Hematopoietic multipotent progenitor cell (in vitro differentiated cells): Measurements from ENCODE around the gene GARRE1. TPM values are rescaled to one million over a fixed set of nuclear protein-coding genes. Genes with fewer than 3 reads are reported as not detected.
"Not testable (repeated sequence)": the region's sequence is repeated elsewhere in the genome, so short reads cannot be mapped to it uniquely, and the experiment has no call there.

Source experiments
- DNase-seq, 3 donors: peaks; one replicate each; pipeline ENCODE4 v3.0.0-alpha.2; 2011 to 2015; ENCODE audit warnings: low read depth in 2 of 3, low spot score in 2 of 3
- total RNA-seq: library from RNA; depleted of rRNA; stranded (reverse); fragments of >200 nt; gene quantifications from one replicate; pipeline ENCODE4 v1.2.3, GENCODE V29; 2012

GARRE1 gene
- total RNA-seq: 7.3 TPM

- peak; percentile 55 to 78 (median 74) for DNase-seq
These were observed at the start of gene GARRE1 for GRCh38 chr19:34254046-34254697. Gene GARRE1 (plus strand): TSS chr19:34254554. CDS start chr19:34300474, 45,920 bp downstream.

GRCh38 chr19:34205324-34205723 lies 49.0 kb upstream of the GARRE1 start:
- not testable (repeated sequence) for DNase-seq

- no peak for DNase-seq
These were observed 46.0 kb upstream of the GARRE1 start for GRCh38 chr19:34208291-34208884.

- no peak for DNase-seq
These were observed 44.6 kb upstream of the GARRE1 start for GRCh38 chr19:34209726-34210125.

GRCh38 chr19:34213283-34213682 lies 41.1 kb upstream of the GARRE1 start:
- no peak for DNase-seq

GRCh38 chr19:34214040-34214439 lies 40.3 kb upstream of the GARRE1 start:
- no peak for DNase-seq

- DNase-seq: no peak
These were observed 39.2 kb upstream of the GARRE1 start for GRCh38 chr19:34215006-34215665.

- no peak for DNase-seq
These were observed 38.7 kb upstream of the GARRE1 start for GRCh38 chr19:34215666-34216038.

- not testable (repeated sequence) for DNase-seq
These were observed 37.6 kb upstream of the GARRE1 start for GRCh38 chr19:34216745-34217219.

- DNase-seq: peak; percentile 60 to 91 (median 81)
These were observed 36.2 kb upstream of the GARRE1 start for GRCh38 chr19:34217952-34218817.

- no peak for DNase-seq
These were observed 35.6 kb upstream of the GARRE1 start for GRCh38 chr19:34218818-34219164.

GRCh38 chr19:34220472-34221063 lies 33.8 kb upstream of the GARRE1 start:
- peak; percentile 39 to 80 (median 66) for DNase-seq

GRCh38 chr19:34222386-34222785 lies 32.0 kb upstream of the GARRE1 start:
- DNase-seq: no peak

- DNase-seq: peak in 2 of 3 donors; percentile 53 to 64
These were observed 29.2 kb upstream of the GARRE1 start for GRCh38 chr19:34224996-34225658.

GRCh38 chr19:34225659-34226015 lies 28.7 kb upstream of the GARRE1 start:
- DNase-seq: no peak

GRCh38 chr19:34226036-34226435 lies 28.3 kb upstream of the GARRE1 start:
- DNase-seq: no peak

- DNase-seq: no peak
These were observed 26.0 kb upstream of the GARRE1 start for GRCh38 chr19:34228347-34228746.

- no peak for DNase-seq
These were observed 25.6 kb upstream of the GARRE1 start for GRCh38 chr19:34228762-34229161.

- DNase-seq: no peak
These were observed 24.6 kb upstream of the GARRE1 start for GRCh38 chr19:34229721-34230120.

- DNase-seq: no peak
These were observed 23.5 kb upstream of the GARRE1 start for GRCh38 chr19:34230820-34231219.
